GM19239 (cell line): Measurements from ENCODE around the gene ZC3H4.
"Not testable (repeated sequence)": the region's sequence is repeated elsewhere in the genome, so short reads cannot be mapped to it uniquely, and the experiment has no call there.

ENCODE experiments used
- DNase-seq: peaks from one replicate; pipeline ENCODE4 v3.0.0; 2011; ENCODE audit warnings: low spot score; ENCODE audit not compliant: insufficient read length
- FAIRE-seq: peaks from 2 replicates; lab custom pipeline; 2011; peaks lifted over from hg19 to GRCh38; lab: Jason Lieb, UNC

ZC3H4 gene

GRCh38 chr19:47093841-47094240 is 19.7 kb downstream of the ZC3H4 start:
- FAIRE-seq (peak; percentile 71), DNase-seq (peak; percentile 65)

- DNase-seq (no peak), FAIRE-seq (peak; percentile 66)
These were observed 20.3 kb downstream of the ZC3H4 start for GRCh38 chr19:47093254-47093653.

GRCh38 chr19:47089767-47090350 is 23.7 kb downstream of the ZC3H4 start:
- DNase-seq (no peak), FAIRE-seq (no peak)

GRCh38 chr19:47086280-47086679 is 27.3 kb downstream of the ZC3H4 start:
- DNase-seq: no peak
- no peak for FAIRE-seq

GRCh38 chr19:47084879-47085439 is 28.6 kb downstream of the ZC3H4 start:
- FAIRE-seq (no peak), DNase-seq (no peak)

GRCh38 chr19:47082493-47082892 is 31.1 kb downstream of the ZC3H4 start:
- DNase-seq (no peak), FAIRE-seq (no peak)

- FAIRE-seq: no peak
These were observed 32.5 kb downstream of the ZC3H4 start for GRCh38 chr19:47081095-47081494.

GRCh38 chr19:47078351-47078750 is 35.2 kb downstream of the ZC3H4 start:
- DNase-seq, FAIRE-seq: not testable (repeated sequence)

More at GRCh38 chr19:47081095-47081494, 32.5 kb downstream of the ZC3H4 start:
- DNase-seq: no peak

GRCh38 chr19:47075941-47076340 is 37.6 kb downstream of the ZC3H4 start:
- no peak for FAIRE-seq
- no peak for DNase-seq

GRCh38 chr19:47075179-47075810 is 38.3 kb downstream of the ZC3H4 start:
- DNase-seq: no peak
- FAIRE-seq: no peak

GRCh38 chr19:47074621-47075020 is 39.0 kb downstream of the ZC3H4 start:
- DNase-seq: no peak
- FAIRE-seq: no peak

GRCh38 chr19:47073574-47073973 is 40.0 kb downstream of the ZC3H4 start:
- no peak for FAIRE-seq
- no peak for DNase-seq

GRCh38 chr19:47072323-47072722 is 41.3 kb downstream of the ZC3H4 start:
- DNase-seq (no peak), FAIRE-seq (no peak)

GRCh38 chr19:47071731-47072130 is 41.8 kb downstream of the ZC3H4 start:
- FAIRE-seq: no peak
- DNase-seq: no peak

- FAIRE-seq: no peak
- DNase-seq: no peak
These were observed 42.8 kb downstream of the ZC3H4 start for GRCh38 chr19:47070756-47071155.

GRCh38 chr19:47069795-47070194 is 43.8 kb downstream of the ZC3H4 start:
- FAIRE-seq (no peak), DNase-seq (no peak)

GRCh38 chr19:47068876-47069406 is 44.6 kb downstream of the ZC3H4 start:
- no peak for FAIRE-seq

GRCh38 chr19:47068246-47068645 is 45.3 kb downstream of the ZC3H4 start:
- no peak for FAIRE-seq

More at GRCh38 chr19:47068876-47069406, 44.6 kb downstream of the ZC3H4 start:
- DNase-seq: no peak

GRCh38 chr19:47067215-47067847 is 46.2 kb downstream of the ZC3H4 start:
- DNase-seq (no peak), FAIRE-seq (no peak)

More at GRCh38 chr19:47068246-47068645, 45.3 kb downstream of the ZC3H4 start:
- DNase-seq: no peak

- DNase-seq: no peak
- no peak for FAIRE-seq
These were observed 47.0 kb downstream of the ZC3H4 start for GRCh38 chr19:47066376-47067214.
